Neural crest cell (in vitro differentiated cells): ENCODE measurements around the gene FPR2. TPM values are rescaled to one million over a fixed set of nuclear protein-coding genes. Genes with fewer than 3 reads are reported as not detected.
"Not testable (repeated sequence)": the region's sequence is repeated elsewhere in the genome, so short reads cannot be mapped to it uniquely, and the experiment has no call there.

Experiments
- DNase-seq: peaks from one replicate; pipeline ENCODE4 v3.0.0; 2021; ENCODE audit warnings: low read depth, mixed read lengths, low spot score
- H3K27ac Mint-ChIP-seq: one replicate; pipeline ENCODE4 v1.8.0; 2021; ENCODE audit warnings: mild to moderate bottlenecking, mixed read lengths; ENCODE audit not compliant: unreplicated experiment
- H3K27me3 Mint-ChIP-seq: 2 replicates; pipeline ENCODE4 v1.8.0; 2021; ENCODE audit warnings: low read depth, mild to moderate bottlenecking, mixed read lengths
- H3K36me3 Mint-ChIP-seq: 2 replicates; pipeline ENCODE4 v1.8.0; 2021; ENCODE audit warnings: low read depth, mild to moderate bottlenecking, mixed read lengths
- H3K4me1 Mint-ChIP-seq: 2 replicates; pipeline ENCODE4 v1.8.0; 2021; ENCODE audit warnings: mixed read lengths
- H3K4me3 Mint-ChIP-seq: one replicate; pipeline ENCODE4 v1.8.0; 2021; ENCODE audit warnings: mild to moderate bottlenecking, mixed read lengths
- H3K9me3 Mint-ChIP-seq: 2 replicates; pipeline ENCODE4 v1.8.0; 2021; ENCODE audit warnings: mixed read lengths
- CTCF ChIP-seq: fragments of 200-600 bp; sonication (generic); conservative IDR thresholded peaks from 2 replicates; pipeline ENCODE4 v1.5.0; 2021; ENCODE audit warnings: antibody characterized with exemption, mild to moderate bottlenecking
- total RNA-seq: library from RNA; stranded (reverse); gene quantifications from 2 replicates; pipeline ENCODE4 v1.2.1, GENCODE V29; 2021

Gene FPR2
- total RNA-seq, 1 donor from 2014 or later: not detected

GRCh38 chr19:51802775-51803174, 41.8 kb downstream of the FPR2 start:
- Mint-ChIP-seq H3K4me1 (peaks cover 18% of the 10 kb centered on the region), H3K9me3 (peaks cover 12% of the 10 kb centered on the region), H3K36me3 (peaks cover 6% of the 10 kb centered on the region), H3K27me3 (no peaks in the 10 kb centered on the region), H3K27ac (no peak overlapping the region), H3K4me3 (no peak overlapping the region)
- no peak for DNase-seq
- TF ChIP-seq CTCF: no peak

GRCh38 chr19:51803519-51803918, 42.5 kb downstream of the FPR2 start:
- Mint-ChIP-seq H3K4me3 (no peak overlapping the region), H3K4me1 (peaks cover 22% of the 10 kb centered on the region), H3K27me3 (no peaks in the 10 kb centered on the region), H3K36me3 (peaks cover 6% of the 10 kb centered on the region), H3K27ac (no peak overlapping the region), H3K9me3 (peaks cover 12% of the 10 kb centered on the region)
- no peak for TF ChIP-seq CTCF
- no peak for DNase-seq

- DNase-seq: no peak
- H3K27me3 Mint-ChIP-seq: no peaks in the 10 kb centered on the region
- TF ChIP-seq CTCF: no peak
- H3K36me3 Mint-ChIP-seq: peaks cover 6% of the 10 kb centered on the region
- peaks cover 12% of the 10 kb centered on the region for H3K9me3 Mint-ChIP-seq
- H3K4me3 Mint-ChIP-seq: no peak overlapping the region
- no peak overlapping the region for H3K27ac Mint-ChIP-seq
- peaks cover 25% of the 10 kb centered on the region for H3K4me1 Mint-ChIP-seq
These were observed 43.0 kb downstream of the FPR2 start for GRCh38 chr19:51803967-51804366.

- H3K9me3 Mint-ChIP-seq: peaks cover 12% of the 10 kb centered on the region
- DNase-seq, H3K4me3 Mint-ChIP-seq, H3K27ac Mint-ChIP-seq, H3K27me3 Mint-ChIP-seq, H3K36me3 Mint-ChIP-seq: not testable (repeated sequence)
- peaks cover 25% of the 10 kb centered on the region for H3K4me1 Mint-ChIP-seq
These were observed 43.8 kb downstream of the FPR2 start for GRCh38 chr19:51804789-51805188.

- not testable (repeated sequence) for H3K27ac Mint-ChIP-seq
These were observed 44.4 kb downstream of the FPR2 start for GRCh38 chr19:51805396-51805795.

GRCh38 chr19:51806571-51806970, 45.6 kb downstream of the FPR2 start:
- not testable (repeated sequence) for H3K4me3 Mint-ChIP-seq, H3K27ac Mint-ChIP-seq, H3K36me3 Mint-ChIP-seq, H3K27me3 Mint-ChIP-seq, DNase-seq, H3K9me3 Mint-ChIP-seq
- peaks cover 19% of the 10 kb centered on the region for H3K4me1 Mint-ChIP-seq

More at GRCh38 chr19:51805396-51805795, 44.4 kb downstream of the FPR2 start:
- H3K4me1 Mint-ChIP-seq: peaks cover 19% of the 10 kb centered on the region
- H3K36me3 Mint-ChIP-seq, DNase-seq, H3K4me3 Mint-ChIP-seq, H3K27me3 Mint-ChIP-seq, H3K9me3 Mint-ChIP-seq: not testable (repeated sequence)

GRCh38 chr19:51807111-51807701, 46.2 kb downstream of the FPR2 start:
- Mint-ChIP-seq H3K9me3 (peaks cover 6% of the 10 kb centered on the region), H3K27me3 (no peaks in the 10 kb centered on the region), H3K4me1 (peaks cover 19% of the 10 kb centered on the region), H3K4me3 (no peak overlapping the region), H3K36me3 (peaks cover 6% of the 10 kb centered on the region), H3K27ac (no peak overlapping the region)
- no peak for TF ChIP-seq CTCF
- DNase-seq: no peak
